EL (cell line): ENCODE data around the gene GPR25.

ENCODE experiments used
- DNase-seq: peaks from one replicate; pipeline ENCODE4 v3.0.0-alpha.2; 2016

Gene GPR25

GRCh38 chr1:200916681-200917080 is 43.9 kb downstream of the GPR25 start:
- DNase-seq, result no peak

- no peak for DNase-seq
These were observed 44.6 kb downstream of the GPR25 start for GRCh38 chr1:200917291-200917817.

- DNase-seq, result no peak
These were observed 45.2 kb downstream of the GPR25 start for GRCh38 chr1:200918006-200918405.

GRCh38 chr1:200919386-200919785 is 46.6 kb downstream of the GPR25 start:
- DNase-seq, result no peak

GRCh38 chr1:200921571-200922110 is 48.9 kb downstream of the GPR25 start:
- no peak for DNase-seq

- DNase-seq, result no peak
These were observed 49.6 kb downstream of the GPR25 start for GRCh38 chr1:200922406-200922805.

- peak; percentile 39 for DNase-seq
These were observed 50.8 kb downstream of the GPR25 start for GRCh38 chr1:200923601-200924000.
